Neural cell (in vitro differentiated cells): ENCODE measurements around the gene MED13L.

ENCODE experiments used
- CTCF ChIP-seq: fragments of 450-650 bp; IDR thresholded peaks from 2 replicates; pipeline ENCODE4 v1.5.1; 2014; ENCODE audit warnings: antibody characterized with exemption, mild to moderate bottlenecking, moderate library complexity; ENCODE audit not compliant: poor library complexity, severe bottlenecking
- EP300 ChIP-seq: fragments of 450-650 bp; conservative IDR thresholded peaks from 2 replicates; pipeline ENCODE4 v1.6.1; 2014; ENCODE audit warnings: antibody characterized with exemption, mild to moderate bottlenecking, moderate library complexity; ENCODE audit not compliant: poor library complexity, severe bottlenecking
- EZH2 ChIP-seq: fragments of 200-600, 300-800 bp; shearing (Covaris generic), sonication (generic); IDR thresholded peaks from 2 replicates; pipeline ENCODE4 v1.6.1; 2014; ENCODE audit warnings: antibody characterized with exemption, low read length, borderline replicate concordance, mild to moderate bottlenecking; ENCODE audit not compliant: insufficient read depth, poor library complexity, severe bottlenecking
- MXI1 ChIP-seq: fragments of 450-650 bp; conservative IDR thresholded peaks from 2 replicates; pipeline ENCODE4 v1.6.1; 2014; ENCODE audit warnings: antibody characterized with exemption, mild to moderate bottlenecking; ENCODE audit not compliant: poor library complexity, severe bottlenecking
- POLR2AphosphoS5 ChIP-seq: IDR thresholded peaks from 2 replicates; pipeline ENCODE4 v1.6.1; 2012
- RAD21 ChIP-seq: fragments of 450-650 bp; conservative IDR thresholded peaks from 2 replicates; pipeline ENCODE4 v1.6.1; 2014; ENCODE audit warnings: antibody characterized with exemption, mild to moderate bottlenecking, moderate library complexity
- SMC3 ChIP-seq: fragments of 450-650 bp; conservative IDR thresholded peaks from 2 replicates; pipeline ENCODE4 v1.6.1; 2014; ENCODE audit warnings: antibody characterized with exemption, mild to moderate bottlenecking, moderate library complexity; ENCODE audit not compliant: poor library complexity

- TF ChIP-seq SMC3 = no peak
- no peak for TF ChIP-seq CTCF
- TF ChIP-seq POLR2AphosphoS5 = no peak
- no peak for TF ChIP-seq EZH2
- no peak for TF ChIP-seq EP300
- TF ChIP-seq RAD21 = no peak
- TF ChIP-seq MXI1 = no peak
Measured at GRCh38 chr12:116257215-116257614, 20.3 kb downstream of the MED13L start.
